Activated naive CD4-positive, alpha-beta T cell treated with anti-CD3 and anti-CD28 coated beads, Interleukin-2, amount 10 ng/mL, durations not matched to agents 5 hours and 36 hours (primary cell): Measurements from ENCODE around the gene ZNF611. TPM values are rescaled to one million over a fixed set of nuclear protein-coding genes. Genes with fewer than 3 reads are reported as not detected.

Experiments used
- total RNA-seq, 2 experiments: library from RNA; stranded (reverse); gene quantifications; one replicate each; pipeline ENCODE4 v1.2.3, GENCODE V29; 2021

The ZNF611 gene
- 10 to 100 TPM; 32.5 to 35.0 TPM for total RNA-seq

DNA sequence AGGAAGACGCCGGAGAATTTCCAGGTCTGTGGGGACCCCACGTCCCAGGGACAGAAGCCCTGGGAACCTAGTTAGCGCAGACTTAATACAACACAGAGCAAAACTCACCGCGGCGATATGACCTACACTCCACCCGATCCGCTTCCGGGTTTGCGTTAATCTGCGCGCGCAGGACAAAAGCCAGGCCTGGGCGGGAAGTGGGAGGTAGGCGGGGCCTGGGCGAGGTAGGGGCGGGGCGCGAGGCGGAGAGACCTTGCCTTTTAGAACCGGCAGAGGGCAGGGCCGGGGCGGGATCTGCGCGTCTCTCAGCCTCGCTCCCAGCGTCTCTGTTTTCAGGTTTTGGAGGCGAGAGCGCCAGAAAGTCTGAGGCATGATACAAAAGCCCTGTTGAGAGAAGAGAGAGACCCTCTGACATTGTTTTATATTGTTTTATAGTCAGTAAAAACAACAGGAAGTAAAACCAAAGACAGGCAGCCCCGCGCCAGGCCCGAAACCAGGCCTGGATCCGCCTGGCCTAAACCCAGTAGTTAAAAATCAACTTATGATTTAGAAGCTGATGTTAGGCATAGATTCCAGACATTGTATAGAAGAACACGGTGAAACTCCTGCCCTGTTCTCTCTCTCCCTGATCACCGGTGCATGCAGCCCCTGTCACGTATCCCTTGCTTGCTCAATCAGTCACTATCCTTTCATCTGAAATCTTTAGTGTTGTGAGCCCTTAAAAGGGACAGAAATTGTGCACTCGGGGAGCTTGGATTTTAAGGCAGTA lies at the start of gene ZNF611:
Gene ZNF611 (minus strand): TSS at position 152 of the 769 bp plus-strand sequence. CDS start 19,150 bp downstream, outside the sequence.

Other genes starting within 250 kb of the ZNF611 start
- gene ZNF808, start 207.4 kb downstream of the ZNF611 start, total RNA-seq: 10 to 100 TPM; 41.1 to 41.7 TPM
- gene ZNF701, start 164.8 kb downstream of the ZNF611 start, total RNA-seq: 10 to 100 TPM; 31.0 to 34.6 TPM
- gene ZNF83, start 96.7 kb downstream of the ZNF611 start, total RNA-seq: 10 to 100 TPM; 53.7 to 64.0 TPM
- 10 to 100 TPM; 19.0 to 19.4 TPM for gene ZNF600, start 51.7 kb upstream of the ZNF611 start, total RNA-seq
- 10 to 100 TPM; 24.6 to 27.6 TPM for gene ZNF28, start 86.6 kb upstream of the ZNF611 start, total RNA-seq
- gene ZNF468, start 122.6 kb upstream of the ZNF611 start, total RNA-seq: 10 to 100 TPM; 16.8 TPM
- 1 to 10 TPM; 4.6 to 5.6 TPM for gene ZNF320, start 162.6 kb upstream of the ZNF611 start, total RNA-seq
- gene ZNF888, start 188.4 kb upstream of the ZNF611 start, total RNA-seq: 1 to 10 TPM; 6.5 to 6.6 TPM
- 10 to 100 TPM; 13.0 to 14.3 TPM for gene ZNF816, start 227.8 kb upstream of the ZNF611 start, total RNA-seq